Colonic mucosa (tissue), 4 donors: ENCODE data around the gene EIF6. TPM values are rescaled to one million over a fixed set of nuclear protein-coding genes. Genes with fewer than 3 reads are reported as not detected.

Source experiments
- DNase-seq: peaks from one replicate; pipeline ENCODE4 v3.0.0-alpha.2; 2020
- H3K27ac ChIP-seq: fragments of 200-600 bp; one replicate; pipeline ENCODE4 v1.8.0; 2021
- H3K27me3 ChIP-seq: fragments of 200-600 bp; one replicate; pipeline ENCODE4 v1.8.0; 2021
- H3K36me3 ChIP-seq: fragments of 200-600 bp; one replicate; pipeline ENCODE4 v1.8.0; 2021
- H3K4me1 ChIP-seq: fragments of 200-600 bp; one replicate; pipeline ENCODE4 v1.8.0; 2021; ENCODE audit warnings: mild to moderate bottlenecking
- H3K4me3 ChIP-seq: fragments of 200-600 bp; one replicate; pipeline ENCODE4 v1.8.0; 2021
- H3K9ac ChIP-seq, 2 donors: one replicate each; pipeline ENCODE4 v1.7.0; 2013; ENCODE audit warnings: control low read depth in 2 of 2, low read depth in 2 of 2, low read length in 2 of 2
- H3K9me3 ChIP-seq: fragments of 200-600 bp; one replicate; pipeline ENCODE4 v1.8.0; 2021
- CTCF ChIP-seq: fragments of 200-600 bp; IDR thresholded peaks from one replicate; pipeline ENCODE4 v1.8.0; 2022; ENCODE audit warnings: antibody characterized with exemption, mild to moderate bottlenecking
- intact Hi-C: fragments of 100-400 bp; cut with DNase I; formaldehyde crosslinking; loops from one replicate; pipeline ENCODE4 v1.14.1; 2022
- total RNA-seq, 2 donors: library from RNA; stranded (reverse); fragmentation: NEBNext Ultra II Directional in 1 of 2; extraction: Animal tissue kit (Norgen Biotek cat#: 25700) in 1 of 2; gene quantifications; one replicate each; pipeline ENCODE4 v1.2.1, GENCODE V29; 2021
- donor health status: healthy.
- donor health status: DM: no; HTN: no; CAD: no.
- donor health status: DM: no; HTN: no; CAD: no.

Gene EIF6
- total RNA-seq, 2 donors from 2014 or later = 163 to 194 TPM

DNA sequence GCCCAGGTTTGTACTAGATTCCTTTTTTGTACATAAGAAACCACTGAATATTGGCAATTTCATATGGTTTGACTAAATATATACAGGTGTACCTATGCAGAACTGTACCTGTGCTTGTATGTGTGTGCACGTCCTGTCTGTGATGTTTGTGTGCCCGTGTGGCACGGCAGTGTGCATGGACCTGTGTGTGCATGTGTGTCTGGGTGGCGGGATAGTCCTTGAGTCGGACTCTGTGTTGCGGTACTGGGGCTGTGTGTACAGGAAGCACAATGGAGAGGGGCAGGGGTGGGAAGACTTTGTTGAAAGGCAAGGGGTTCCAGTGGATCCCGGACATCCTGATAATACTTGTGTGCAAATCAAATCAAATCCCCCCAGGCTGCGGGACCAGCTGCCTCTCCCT is 11.1 kb upstream of the EIF6 start:
- H3K4me1 ChIP-seq = no peaks in the 10 kb centered on the region
- H3K4me3 ChIP-seq = no peak overlapping the region
- intact Hi-C loops = no loop called here
- H3K9ac ChIP-seq = no peak overlapping the region
- H3K27me3 ChIP-seq = no peaks in the 10 kb centered on the region
- no peak for DNase-seq
- H3K9me3 ChIP-seq = no peaks in the 10 kb centered on the region
- no peak for TF ChIP-seq CTCF
- H3K36me3 ChIP-seq = no peaks in the 10 kb centered on the region
- no peak overlapping the region for H3K27ac ChIP-seq

DNA sequence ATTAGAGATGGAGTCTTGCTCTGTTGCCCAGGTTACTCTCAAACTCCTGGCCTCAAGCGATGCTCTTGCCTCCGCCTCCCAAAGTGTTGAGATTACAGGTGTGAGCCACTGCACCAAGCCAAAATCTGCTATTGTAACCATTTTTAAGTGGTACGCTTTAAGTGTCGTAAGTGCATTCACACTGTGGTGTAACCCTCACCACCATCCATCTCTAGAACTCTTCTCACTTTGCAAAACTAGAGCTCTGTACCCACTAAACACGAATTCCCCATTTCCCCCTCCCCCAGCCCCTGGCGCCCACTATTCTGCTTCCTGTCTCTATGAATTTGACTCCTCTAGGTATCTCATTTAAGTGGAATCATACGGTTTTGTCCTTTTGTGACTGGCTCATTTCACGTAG is 10.5 kb upstream of the EIF6 start:
- no peaks in the 10 kb centered on the region for H3K36me3 ChIP-seq
- no peak overlapping the region for H3K9ac ChIP-seq
- intact Hi-C loops = no loop called here
- no peaks in the 10 kb centered on the region for H3K4me1 ChIP-seq
- no peaks in the 10 kb centered on the region for H3K9me3 ChIP-seq
- no peak for TF ChIP-seq CTCF
- no peak overlapping the region for H3K27ac ChIP-seq
- no peak for DNase-seq
- H3K4me3 ChIP-seq = no peak overlapping the region
- H3K27me3 ChIP-seq = no peaks in the 10 kb centered on the region

DNA sequence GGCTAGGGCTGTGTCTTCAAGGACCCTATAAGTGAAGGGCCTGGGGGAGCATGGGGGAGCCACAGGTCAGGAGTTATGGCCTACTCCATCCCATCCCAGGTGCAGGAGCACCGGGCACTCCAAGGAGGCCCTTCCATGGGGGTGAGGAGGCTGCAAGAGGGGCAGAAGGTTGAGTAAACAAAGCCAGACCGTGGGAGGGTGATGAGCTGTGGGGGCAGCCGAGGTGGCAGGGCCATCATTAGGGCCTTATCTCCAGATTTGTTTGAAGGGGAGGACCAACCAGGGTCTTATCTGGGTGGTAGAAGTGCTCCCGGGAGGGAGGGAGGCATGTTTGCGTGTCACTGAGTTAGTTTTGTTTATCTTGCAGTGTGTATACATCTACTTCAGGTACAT is 9.7 kb upstream of the EIF6 start:
- Histone ChIP-seq H3K27me3 (no peaks in the 10 kb centered on the region), H3K9ac (no peak overlapping the region), H3K4me3 (no peak overlapping the region), H3K27ac (no peak overlapping the region), H3K9me3 (no peaks in the 10 kb centered on the region), H3K4me1 (no peaks in the 10 kb centered on the region), H3K36me3 (no peaks in the 10 kb centered on the region)
- DNase-seq = no peak
- intact Hi-C loops = no loop called here
- no peak for TF ChIP-seq CTCF

GRCh38 chr20:35293303-35294292 is 9.0 kb upstream of the EIF6 start:
- no peaks in the 10 kb centered on the region for H3K9me3 ChIP-seq
- TF ChIP-seq CTCF = no peak
- no peak overlapping the region for H3K4me3 ChIP-seq
- H3K36me3 ChIP-seq = no peaks in the 10 kb centered on the region
- no peak for DNase-seq
- H3K9ac ChIP-seq = no peak overlapping the region
- intact Hi-C loops = no loop called here
- H3K27ac ChIP-seq = no peak overlapping the region
- H3K4me1 ChIP-seq = no peaks in the 10 kb centered on the region
- H3K27me3 ChIP-seq = no peaks in the 10 kb centered on the region

- Histone ChIP-seq H3K4me3 (no peak overlapping the region), H3K36me3 (no peaks in the 10 kb centered on the region), H3K27me3 (no peaks in the 10 kb centered on the region), H3K9ac (no peak overlapping the region), H3K4me1 (no peaks in the 10 kb centered on the region), H3K9me3 (no peaks in the 10 kb centered on the region), H3K27ac (no peak overlapping the region)
- DNase-seq = no peak
- intact Hi-C loops = no loop called here
- TF ChIP-seq CTCF = no peak
Measured at GRCh38 chr20:35292504-35293285, 8.1 kb upstream of the EIF6 start.
